Measurements from ENCODE around the gene CTSH.
"Not testable (repeated sequence)": the region's sequence is repeated elsewhere in the genome, so short reads cannot be mapped to it uniquely, and the experiment has no call there.

The CTSH gene

GRCh38 chr15:78938658-78939488, 6.0 kb downstream of the CTSH start:
- no peak for DNase-seq (ENCODE audit: low spot score)

DNA sequence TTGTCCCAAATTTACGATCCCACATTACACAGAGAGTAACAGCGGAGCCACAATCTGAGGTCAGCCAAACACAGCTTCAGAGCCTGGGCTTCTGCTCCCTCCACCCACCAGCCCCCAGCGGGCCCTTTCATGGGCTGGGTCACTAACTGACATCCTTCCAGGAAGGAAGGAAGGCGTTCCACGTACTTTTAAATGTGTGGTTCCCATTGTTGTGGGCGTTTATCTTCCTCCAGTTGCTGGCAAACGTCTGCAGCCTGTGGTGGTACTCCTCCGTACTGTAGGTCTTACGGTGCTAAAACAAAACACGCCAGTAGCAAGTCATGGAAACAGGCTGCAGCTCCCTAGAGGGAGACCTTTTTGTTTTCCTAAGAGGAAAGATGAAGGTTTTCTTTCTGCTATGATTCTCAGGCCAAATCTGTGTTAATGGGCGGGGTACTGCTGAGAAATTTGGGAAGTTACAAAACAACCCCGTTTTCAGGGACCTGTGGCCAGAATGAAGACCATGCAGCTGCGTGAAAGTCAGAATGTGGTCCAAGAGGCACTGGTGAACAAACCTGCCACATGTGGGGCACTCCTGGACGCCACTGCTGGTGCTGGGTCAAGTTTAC, 7.6 kb downstream of the CTSH start:
- DNase-seq (ENCODE audit: low spot score) = no peak

- no peak for DNase-seq (ENCODE audit: low spot score)
Observed at GRCh38 chr15:78934655-78935023, 10.2 kb downstream of the CTSH start.

DNA sequence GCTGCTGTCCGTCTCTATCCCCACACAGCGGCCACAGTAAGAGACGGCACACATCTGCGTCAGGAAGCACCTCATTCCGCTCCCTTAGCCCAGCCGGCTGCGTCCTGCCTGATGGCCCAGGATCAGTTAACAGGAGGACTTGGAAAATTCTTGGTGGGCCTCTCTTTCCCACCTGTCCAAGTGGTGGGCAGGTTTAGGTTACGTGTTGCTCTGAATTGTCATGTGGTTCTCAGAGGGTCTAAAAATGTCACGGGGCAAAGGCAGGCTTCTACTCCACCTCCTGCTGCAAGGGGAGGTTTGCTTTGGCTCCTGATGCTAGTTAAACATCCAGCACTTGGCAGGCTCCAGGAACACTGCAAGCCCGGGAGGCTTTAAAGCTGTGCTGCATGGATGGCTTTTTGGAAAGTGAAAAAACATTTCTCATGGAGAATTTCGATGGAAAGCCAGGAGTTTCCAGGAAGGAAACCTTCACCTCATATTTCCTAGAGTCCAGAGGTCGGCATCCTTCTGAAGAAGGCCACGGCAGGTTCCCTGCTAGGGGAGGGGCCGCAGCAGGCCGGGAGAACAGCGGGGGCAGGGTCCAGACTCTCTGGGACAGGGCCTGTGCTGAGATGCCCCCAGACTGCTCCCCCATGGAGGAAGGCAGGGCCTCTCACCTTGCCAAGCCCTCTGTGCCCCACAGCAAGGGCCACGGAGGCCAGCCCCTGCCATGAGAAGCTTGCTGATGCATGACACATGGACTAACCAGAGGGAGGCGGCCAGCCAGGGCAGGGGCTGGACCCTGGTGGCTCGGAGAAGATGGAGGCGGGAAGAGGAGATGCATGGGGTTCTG, 10.8 kb downstream of the CTSH start:
- no peak for DNase-seq (ENCODE audit: low spot score)

GRCh38 chr15:78933187-78933822, 11.5 kb downstream of the CTSH start:
- DNase-seq (ENCODE audit: low spot score) = no peak

GRCh38 chr15:78932258-78932808, 12.5 kb downstream of the CTSH start:
- no peak for DNase-seq (ENCODE audit: low spot score)

DNA sequence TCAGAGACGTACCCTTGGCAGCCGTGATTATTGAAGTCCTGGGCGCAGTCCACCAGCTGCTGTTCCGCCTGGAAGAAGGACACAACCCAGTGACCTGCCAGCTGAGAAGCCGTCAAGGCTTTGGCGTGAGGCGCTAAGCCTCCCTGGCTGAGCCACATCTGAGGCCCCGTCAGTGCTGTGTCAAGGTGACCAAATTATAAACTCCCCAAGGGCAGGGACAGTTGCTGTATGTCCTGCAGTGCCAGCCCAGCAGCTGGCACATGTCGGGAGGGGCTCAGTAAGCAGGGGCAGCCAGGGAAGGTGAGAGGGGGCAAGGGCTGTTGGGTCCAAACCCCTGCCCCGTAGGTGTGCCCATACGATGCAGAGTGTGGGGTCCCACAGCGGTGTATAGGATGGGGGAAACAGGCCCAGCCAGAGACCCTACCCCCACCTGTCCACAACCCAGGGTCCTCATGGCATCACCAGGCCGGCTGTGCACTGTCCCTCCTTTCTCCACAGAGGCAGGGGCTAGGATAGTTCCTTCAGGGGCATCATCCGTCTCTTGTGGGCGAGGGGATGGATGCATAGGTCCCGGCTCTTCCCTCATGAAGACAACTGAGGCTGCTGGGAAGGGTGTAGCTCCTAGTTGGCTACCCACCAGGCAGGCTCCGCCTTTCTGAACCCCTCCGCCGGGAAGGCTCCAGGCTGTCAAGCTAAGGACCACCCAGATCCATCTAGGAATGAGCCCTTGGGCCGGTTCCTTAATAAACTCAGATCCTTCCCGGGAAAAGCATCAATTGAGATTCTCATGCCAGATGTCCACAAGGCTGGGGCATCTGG, 13.2 kb downstream of the CTSH start:
- no peak for DNase-seq (ENCODE audit: low spot score)

- peak; percentile 67 for DNase-seq (ENCODE audit: low spot score)
Observed at GRCh38 chr15:78930577-78931388, 14.1 kb downstream of the CTSH start.

GRCh38 chr15:78929536-78930264, 15.1 kb downstream of the CTSH start:
- DNase-seq (ENCODE audit: low spot score) = no peak

DNA sequence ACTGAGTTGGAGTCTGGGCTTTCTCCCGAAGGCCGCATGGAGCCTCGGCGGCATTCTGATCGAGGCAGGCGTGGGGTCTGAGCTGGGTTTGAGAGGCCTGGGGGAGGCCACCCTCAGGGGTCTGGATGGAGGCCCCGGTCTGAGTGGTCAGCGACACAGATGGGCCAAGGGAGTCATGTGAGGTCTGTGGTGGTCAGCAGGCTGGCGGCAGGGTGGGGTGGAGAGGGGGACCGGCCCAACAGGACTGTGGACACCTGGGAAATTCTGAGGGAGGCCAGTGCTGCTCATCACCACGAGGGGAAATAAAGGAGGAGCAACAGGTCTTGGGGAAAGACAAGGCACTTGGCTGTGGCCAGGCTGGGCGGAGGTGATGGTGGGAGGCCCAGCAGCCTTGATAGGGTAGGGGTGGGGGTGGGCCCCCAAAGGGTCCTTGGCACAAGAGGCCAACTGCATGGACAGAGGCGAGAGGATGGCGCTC, 16.2 kb downstream of the CTSH start:
- no peak for DNase-seq (ENCODE audit: low spot score)

DNA sequence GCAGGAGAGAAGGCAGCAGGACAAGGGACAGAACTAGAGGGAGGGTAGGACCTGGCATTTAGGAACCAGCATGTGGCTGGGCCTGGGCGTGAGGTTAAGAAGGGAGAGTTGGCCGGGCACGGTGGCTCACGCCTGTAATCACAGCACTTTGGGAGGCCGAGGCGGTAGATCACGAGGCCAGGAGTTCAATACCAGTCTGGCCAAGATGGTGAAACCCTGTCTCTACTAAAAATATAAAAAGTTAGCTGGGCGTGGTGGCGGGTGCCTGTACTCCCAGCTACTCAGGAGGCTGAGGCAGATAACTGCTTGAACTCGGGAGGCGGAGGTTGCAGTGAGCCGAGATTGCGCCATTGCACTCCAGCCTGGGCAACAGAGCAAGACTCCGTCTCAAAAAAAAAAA, 16.7 kb downstream of the CTSH start:
- not testable (repeated sequence) for DNase-seq (ENCODE audit: low spot score)

DNA sequence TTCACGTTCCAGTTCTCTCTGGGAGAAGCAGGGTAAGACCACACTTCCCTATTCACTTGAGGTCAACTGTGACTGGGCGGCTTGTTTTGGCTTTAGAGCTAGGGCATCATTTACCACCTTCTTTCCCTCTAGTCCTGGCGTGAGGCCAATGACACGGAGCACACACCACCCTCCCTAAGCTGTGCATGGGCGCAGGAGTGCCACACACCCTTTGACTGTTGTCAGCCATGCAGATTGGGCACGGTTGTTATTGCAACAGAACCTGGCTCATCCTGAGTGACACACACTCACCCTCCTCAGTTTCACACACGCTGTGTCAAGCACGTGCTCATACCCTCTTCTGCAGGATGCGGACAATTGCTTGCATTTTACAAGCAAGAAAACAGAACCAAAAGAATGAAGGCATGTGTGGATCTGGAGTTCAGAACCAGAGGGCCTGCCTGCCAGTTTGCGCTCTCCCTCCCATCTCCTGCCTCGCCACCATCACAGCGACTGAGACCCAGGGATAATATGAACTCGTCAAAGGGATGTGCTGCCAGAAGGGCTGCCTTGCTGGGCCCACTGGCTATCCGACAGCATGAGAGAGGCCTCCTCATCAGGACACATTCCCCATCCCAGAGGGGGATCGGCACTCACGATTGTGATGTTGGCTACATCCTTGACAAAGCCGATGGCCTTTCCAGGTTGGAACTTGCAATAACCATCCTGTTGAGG, 17.6 kb downstream of the CTSH start:
- DNase-seq (ENCODE audit: low spot score) = no peak

DNA sequence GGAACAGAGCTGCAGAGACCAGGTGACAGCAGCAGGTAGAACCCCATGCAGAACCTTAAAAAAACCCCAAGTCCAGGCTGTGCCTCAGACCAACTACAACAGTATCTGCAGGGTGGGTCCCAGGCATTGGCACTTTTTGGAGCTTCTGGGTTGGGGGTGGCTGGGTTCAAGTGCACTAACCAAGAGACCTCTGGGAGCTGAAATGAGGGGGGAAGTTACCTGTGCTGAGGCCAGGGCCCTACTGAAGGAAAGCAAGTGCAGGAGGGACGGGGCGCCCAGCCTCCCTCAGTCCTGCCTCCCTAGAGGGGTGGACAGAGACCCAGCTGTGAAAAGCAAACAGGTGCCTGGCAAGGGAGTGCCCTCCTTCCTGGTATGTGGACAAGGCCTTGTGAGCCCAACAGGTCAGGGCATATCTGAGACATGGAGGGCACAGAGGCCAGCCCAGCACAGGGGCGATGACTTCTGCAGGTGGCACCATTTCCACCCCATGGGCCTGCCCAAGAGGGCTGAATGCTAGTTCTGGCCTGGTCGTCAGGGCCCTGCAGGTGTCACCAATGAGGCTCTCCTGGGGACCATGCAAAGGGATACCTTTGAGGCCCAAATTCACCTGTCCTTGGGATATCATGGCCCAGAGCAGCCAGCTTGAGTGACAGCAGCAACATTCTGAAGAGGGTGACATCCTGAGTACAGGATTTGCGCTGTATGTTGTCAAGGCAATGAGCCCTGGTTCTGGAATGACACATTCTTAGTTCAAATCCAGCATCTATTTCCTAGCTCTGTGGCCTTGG, 18.7 kb downstream of the CTSH start:
- no peak for DNase-seq (ENCODE audit: low spot score)

DNA sequence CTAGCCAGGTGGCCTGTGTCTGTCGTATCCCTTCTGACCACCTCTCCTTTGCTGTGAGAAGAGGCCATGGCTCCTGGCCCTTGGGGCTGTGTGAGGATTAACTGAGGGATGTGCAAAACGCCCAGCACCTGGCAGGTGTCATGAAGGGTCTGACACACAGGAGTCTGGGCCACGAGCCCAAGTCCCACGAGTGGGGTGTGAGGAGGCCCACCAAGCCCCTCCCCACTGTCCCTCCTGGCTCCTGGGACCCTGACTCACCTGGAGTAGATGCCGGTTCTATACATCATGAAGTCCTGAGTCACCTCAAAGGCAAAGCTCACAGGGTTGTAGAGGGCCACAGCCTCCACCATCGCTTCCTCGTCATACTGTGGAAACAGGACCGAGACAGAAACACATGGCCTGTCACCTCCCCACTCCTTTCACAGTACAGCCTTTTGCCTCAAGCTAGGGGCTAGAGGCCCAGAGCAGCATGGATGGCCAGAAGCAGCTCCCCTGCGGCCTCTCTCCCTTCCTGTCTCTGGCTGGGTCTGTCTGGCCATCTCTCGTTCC, 19.7 kb downstream of the CTSH start:
- no peak for DNase-seq (ENCODE audit: low spot score)

GRCh38 chr15:78923480-78924360, 21.1 kb downstream of the CTSH start:
- no peak for DNase-seq (ENCODE audit: low spot score)

- DNase-seq (ENCODE audit: low spot score) = no peak
Observed at GRCh38 chr15:78923015-78923414, 21.8 kb downstream of the CTSH start.

DNA sequence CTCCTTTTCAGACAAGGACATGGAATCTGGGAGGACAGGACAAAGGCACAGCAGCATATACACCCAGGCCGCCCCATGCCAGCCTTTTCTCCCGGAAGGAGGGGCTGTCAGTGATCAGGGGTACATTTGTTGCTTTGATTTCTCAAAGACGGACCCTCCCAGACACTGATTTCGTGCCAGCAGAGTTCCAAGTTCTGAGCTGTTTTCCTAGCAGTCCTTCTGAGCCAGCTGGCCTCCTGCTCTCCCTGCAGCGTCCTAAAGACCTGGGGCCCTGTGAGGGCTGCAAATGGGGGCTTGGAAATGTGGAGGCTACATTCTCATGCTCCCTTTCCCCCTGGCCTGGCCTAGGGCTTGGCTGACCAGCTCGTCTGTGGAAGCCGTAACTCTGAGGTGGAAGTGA, 22.3 kb downstream of the CTSH start:
- no peak for DNase-seq (ENCODE audit: low spot score)
